ENCODE data around the gene AVPI1. TPM values are rescaled to one million over a fixed set of nuclear protein-coding genes. Genes with fewer than 3 reads are reported as not detected.

Gene AVPI1
- total RNA-seq, 2 experiments from 2014 or later: 10.7 to 11.6 TPM

- no peak overlapping the region for H3K4me3 ChIP-seq (ENCODE audit: low read length)
- no peak for TF ChIP-seq CTCF (IDR thresholded peaks at IDR 0.05)
- Mint-ChIP-seq H3K36me3 (ENCODE audit: low read depth) (no peaks in the 10 kb centered on the region), H3K4me3 (no peak overlapping the region), H3K9me3 (no peaks in the 10 kb centered on the region), H3K27me3 (no peaks in the 10 kb centered on the region), H3K4me1 (ENCODE audit: low read depth) (peaks cover 16% of the 10 kb centered on the region), H3K27ac (no peak overlapping the region)
- ATAC-seq (ENCODE audit: poor library complexity) (no peak), DNase-seq (peak in 2 of 14 experiments; percentile 63 to 74)
- CTCF ChIA-PET: no interaction called here
- intact Hi-C loops (cut with DNase I, micrococcal nuclease): loop anchor here in 1 of 2 experiments (5.0 to 10.0 kb wide), 4 partner anchors 163 to 445 kb away; partner anchors contain the start of genes R3HCC1L and RRP12
- peaks cover 27% of the 10 kb centered on the region for H3K4me1 ChIP-seq (ENCODE audit: insufficient read depth, low read length)
- no peaks in the 10 kb centered on the region for H3K36me3 ChIP-seq (ENCODE audit: insufficient read depth, low read length)
- H3K27ac ChIP-seq (ENCODE audit: low read depth in 1 of 2, low read length in 2 of 2): no peak overlapping the region
- H3K27me3 ChIP-seq (ENCODE audit: control insufficient read depth in 1 of 2, insufficient read depth in 2 of 2, low read length in 2 of 2): no peaks in the 10 kb centered on the region
- no peaks in the 10 kb centered on the region for H3K9me3 ChIP-seq (ENCODE audit: control insufficient read depth in 1 of 2, insufficient read depth in 1 of 2, low read length in 2 of 2)
- POLR2A ChIA-PET: no interaction called here
Measured at GRCh38 chr10:97689559-97690020, 2.5 kb upstream of the AVPI1 start.

- no peaks in the 10 kb centered on the region for H3K36me3 ChIP-seq (ENCODE audit: insufficient read depth, low read length)
- DNase-seq (no peak), ATAC-seq (ENCODE audit: poor library complexity) (no peak)
- no peaks in the 10 kb centered on the region for H3K27me3 ChIP-seq (ENCODE audit: control insufficient read depth in 1 of 2, insufficient read depth in 2 of 2, low read length in 2 of 2)
- no peaks in the 10 kb centered on the region for H3K9me3 ChIP-seq (ENCODE audit: control insufficient read depth in 1 of 2, insufficient read depth in 1 of 2, low read length in 2 of 2)
- Mint-ChIP-seq H3K4me3 (peak overlapping the region; percentile 90), H3K9me3 (no peaks in the 10 kb centered on the region), H3K27ac (peak overlapping the region; percentile 75), H3K4me1 (ENCODE audit: low read depth) (peaks cover 16% of the 10 kb centered on the region), H3K36me3 (ENCODE audit: low read depth) (no peaks in the 10 kb centered on the region), H3K27me3 (no peaks in the 10 kb centered on the region)
- peak overlapping the region; percentile 47 to 52 for H3K27ac ChIP-seq (ENCODE audit: low read depth in 1 of 2, low read length in 2 of 2)
- intact Hi-C loops (cut with DNase I, micrococcal nuclease): loop anchor here in 1 of 2 experiments (5.0 to 10.0 kb wide), 4 partner anchors 164 to 447 kb away; partner anchors contain the start of genes R3HCC1L and RRP12
- CTCF ChIA-PET: interaction anchor here (1.1 to 3.8 kb wide), 5 partner anchors 11 to 48 kb away, joined by 3 to 27 read pairs (median 14); partner anchors contain the start of gene ZFYVE27
- POLR2A ChIA-PET: interaction anchor here (0.7 to 2.4 kb wide), 16 partner anchors 14 to 446 kb away, joined by 3 to 65 read pairs (median 6); partner anchors contain the start of genes GOLGA7B, MARVELD1, PI4K2A and R3HCC1L
- peak overlapping the region; percentile 82 for H3K4me3 ChIP-seq (ENCODE audit: low read length)
- H3K4me1 ChIP-seq (ENCODE audit: insufficient read depth, low read length): peaks cover 35% of the 10 kb centered on the region
- TF ChIP-seq CTCF (IDR thresholded peaks at IDR 0.05): no peak
Measured at GRCh38 chr10:97687785-97688781, 1.0 kb upstream of the AVPI1 start.

- ATAC-seq (ENCODE audit: poor library complexity) (peak; percentile 7), DNase-seq (peak in 3 of 14 experiments; percentile 40 to 49 (median 46))
- H3K4me3 Mint-ChIP-seq: peak overlapping the region; percentile 90
- intact Hi-C loops (cut with DNase I, micrococcal nuclease): loop anchor here in 1 of 2 experiments (1.0 to 10.0 kb wide), 5 partner anchors 45 to 448 kb away; partner anchors contain the start of genes R3HCC1L and RRP12
- H3K9me3 ChIP-seq (ENCODE audit: control insufficient read depth in 1 of 2, insufficient read depth in 1 of 2, low read length in 2 of 2): no peaks in the 10 kb centered on the region
- H3K27ac ChIP-seq (ENCODE audit: low read depth in 1 of 2, low read length in 2 of 2): peak overlapping the region; percentile 37 to 62
- H3K4me1 ChIP-seq (ENCODE audit: insufficient read depth, low read length): peaks cover 35% of the 10 kb centered on the region
- ChIA-PET CTCF (interaction anchor here (0.8 to 3.8 kb wide), 8 partner anchors 10 to 114 kb away, joined by 3 to 27 read pairs (median 7); partner anchors contain the start of gene ZFYVE27), POLR2A (interaction anchor here (0.6 to 2.4 kb wide), 23 partner anchors 10 to 825 kb away, joined by 3 to 65 read pairs (median 6); partner anchors contain the start of genes FRAT2, GOLGA7B, MARVELD1 and MORN4)
- no peaks in the 10 kb centered on the region for H3K9me3 Mint-ChIP-seq
- peaks cover 16% of the 10 kb centered on the region for H3K4me1 Mint-ChIP-seq (ENCODE audit: low read depth)
- H3K36me3 ChIP-seq (ENCODE audit: insufficient read depth, low read length): no peaks in the 10 kb centered on the region
- TF ChIP-seq CTCF (IDR thresholded peaks at IDR 0.05): peak; percentile 21
- no peaks in the 10 kb centered on the region for H3K36me3 Mint-ChIP-seq (ENCODE audit: low read depth)
- H3K27me3 Mint-ChIP-seq: no peaks in the 10 kb centered on the region
- peak overlapping the region; percentile 75 for H3K27ac Mint-ChIP-seq
- peak overlapping the region; percentile 82 for H3K4me3 ChIP-seq (ENCODE audit: low read length)
- no peaks in the 10 kb centered on the region for H3K27me3 ChIP-seq (ENCODE audit: control insufficient read depth in 1 of 2, insufficient read depth in 2 of 2, low read length in 2 of 2)
Measured at GRCh38 chr10:97686301-97686961, 610 bp downstream of the AVPI1 start.

All from CD4-positive, alpha-beta T cell (primary cell).